OCI-LY3 (cell line): ENCODE results near the gene RANBP3.

Experiments
- H2AFZ ChIP-seq: fragments of 200-600, 300-600 bp; shearing (Covaris generic); 2 replicates; pipeline ENCODE4 v1.6.0; 2014; ENCODE audit warnings: antibody characterized with exemption, low read depth, low read length
- H3K27ac ChIP-seq: fragments of 200-600, 300-600 bp; sonication (generic); 2 replicates; pipeline ENCODE4 v1.5.1; 2014; ENCODE audit warnings: mild to moderate bottlenecking, low read length, moderate library complexity, mixed read lengths
- H3K27me3 ChIP-seq: fragments of 200-600, 300-600 bp; sonication (generic); 2 replicates; pipeline ENCODE4 v1.6.1; 2014; ENCODE audit warnings: low read depth, low read length, mixed read lengths
- H3K36me3 ChIP-seq: fragments of 200-600, 300-600 bp; sonication (generic); replicated peaks from 2 replicates; pipeline ENCODE3; 2014; ENCODE audit warnings: low read depth, low read length, mixed read lengths
- H3K4me1 ChIP-seq: fragments of 300-600, 200-600 bp; sonication (generic); 2 replicates; pipeline ENCODE4 v1.6.1; 2014; ENCODE audit warnings: low read length, mixed read lengths
- H3K4me2 ChIP-seq: fragments of 200-600, 300-600 bp; sonication (generic); 2 replicates; pipeline ENCODE4 v1.6.1; 2014; ENCODE audit warnings: low read length, mixed read lengths
- H3K4me3 ChIP-seq: fragments of 300-600, 200-600 bp; sonication (generic); 2 replicates; pipeline ENCODE4 v1.5.1; 2014; ENCODE audit warnings: antibody characterized with exemption, mild to moderate bottlenecking, low read length, moderate library complexity
- H3K79me2 ChIP-seq: fragments of 300-600, 200-600 bp; shearing (Covaris generic); 2 replicates; pipeline ENCODE4 v1.6.1; 2014; ENCODE audit warnings: mild to moderate bottlenecking, low read length, mixed read lengths
- H3K9ac ChIP-seq: fragments of 300-600, 200-600 bp; shearing (Covaris generic); 2 replicates; pipeline ENCODE4 v1.6.0; 2014; ENCODE audit warnings: mild to moderate bottlenecking, low read length, moderate library complexity
- H3K9me3 ChIP-seq: fragments of 200-600, 300-600 bp; shearing (Covaris generic); 2 replicates; pipeline ENCODE4 v1.6.1; 2014; ENCODE audit warnings: low read length, mixed read lengths; ENCODE audit not compliant: insufficient read depth
- H4K20me1 ChIP-seq: fragments of 200-600, 300-600 bp; sonication (generic); 2 replicates; pipeline ENCODE4 v1.6.1; 2016; ENCODE audit warnings: low read length, mixed read lengths; ENCODE audit not compliant: insufficient read depth
- EZH2phosphoT487 ChIP-seq: fragments of 200-600 bp; shearing (Covaris generic); IDR thresholded peaks from 2 replicates; pipeline ENCODE4 v1.6.1; 2018; ENCODE audit warnings: antibody characterized with exemption, mixed run types, low read depth
- TF ChIP-seq, protein P1 (sequence below): fragments of 200-600, 300-600 bp; sonication (generic); IDR thresholded peaks from 2 replicates; pipeline ENCODE4 v1.5.1; 2014; ENCODE audit warnings: antibody characterized with exemption, low read length, low read depth

The RANBP3 gene

DNA sequence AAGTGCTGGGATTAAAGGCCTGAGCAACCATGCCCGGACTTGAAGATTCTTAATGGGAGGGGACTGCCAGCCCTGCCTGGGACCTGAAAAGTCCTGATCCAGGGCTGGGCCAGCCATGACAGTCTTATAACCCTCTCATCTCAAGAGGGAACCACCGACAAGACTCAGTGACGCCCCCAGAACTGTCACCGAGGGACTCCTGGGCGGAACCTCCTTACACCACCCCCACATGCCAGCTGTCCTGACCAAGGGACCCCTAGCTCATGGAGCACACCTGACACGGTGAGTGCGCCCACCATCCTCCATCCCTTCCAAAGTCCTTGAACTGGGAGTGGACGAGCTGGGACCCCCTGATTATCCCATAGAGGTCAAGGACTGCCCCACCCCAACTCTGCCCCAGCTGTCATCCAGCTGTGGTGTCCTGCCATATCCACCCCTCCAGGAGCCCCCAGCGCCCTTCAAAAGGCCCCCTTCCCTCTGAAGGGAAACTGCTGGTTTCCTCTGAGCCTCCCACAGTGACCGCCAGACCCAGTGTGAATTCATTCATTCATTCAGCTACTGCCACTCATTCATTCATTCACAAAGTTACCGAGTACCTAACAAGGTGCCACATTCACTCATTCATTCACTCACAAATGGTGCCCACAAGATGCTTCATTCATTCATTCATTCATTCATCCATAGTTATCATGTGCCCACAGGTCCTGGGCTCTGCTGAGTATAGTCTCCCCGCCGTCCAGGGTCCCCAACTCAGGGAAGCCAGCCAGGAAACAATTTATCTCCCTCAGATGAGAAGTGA lies 78.0 kb downstream of the RANBP3 start:
- Histone ChIP-seq H3K4me3 (no peak overlapping the region), H3K9ac (no peak overlapping the region), H3K4me1 (peaks cover 6% of the 10 kb centered on the region), H4K20me1 (peaks cover 15% of the 10 kb centered on the region), H3K27ac (no peak overlapping the region), H2AFZ (no peak overlapping the region), H3K36me3 (peaks cover 15% of the 10 kb centered on the region), H3K27me3 (no peaks in the 10 kb centered on the region), H3K9me3 (no peaks in the 10 kb centered on the region), H3K4me2 (no peak overlapping the region), H3K79me2 (peaks cover 55% of the 10 kb centered on the region)
- TF ChIP-seq, protein P1, sequence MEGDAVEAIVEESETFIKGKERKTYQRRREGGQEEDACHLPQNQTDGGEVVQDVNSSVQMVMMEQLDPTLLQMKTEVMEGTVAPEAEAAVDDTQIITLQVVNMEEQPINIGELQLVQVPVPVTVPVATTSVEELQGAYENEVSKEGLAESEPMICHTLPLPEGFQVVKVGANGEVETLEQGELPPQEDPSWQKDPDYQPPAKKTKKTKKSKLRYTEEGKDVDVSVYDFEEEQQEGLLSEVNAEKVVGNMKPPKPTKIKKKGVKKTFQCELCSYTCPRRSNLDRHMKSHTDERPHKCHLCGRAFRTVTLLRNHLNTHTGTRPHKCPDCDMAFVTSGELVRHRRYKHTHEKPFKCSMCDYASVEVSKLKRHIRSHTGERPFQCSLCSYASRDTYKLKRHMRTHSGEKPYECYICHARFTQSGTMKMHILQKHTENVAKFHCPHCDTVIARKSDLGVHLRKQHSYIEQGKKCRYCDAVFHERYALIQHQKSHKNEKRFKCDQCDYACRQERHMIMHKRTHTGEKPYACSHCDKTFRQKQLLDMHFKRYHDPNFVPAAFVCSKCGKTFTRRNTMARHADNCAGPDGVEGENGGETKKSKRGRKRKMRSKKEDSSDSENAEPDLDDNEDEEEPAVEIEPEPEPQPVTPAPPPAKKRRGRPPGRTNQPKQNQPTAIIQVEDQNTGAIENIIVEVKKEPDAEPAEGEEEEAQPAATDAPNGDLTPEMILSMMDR = no peak
- no peak for TF ChIP-seq EZH2phosphoT487

DNA sequence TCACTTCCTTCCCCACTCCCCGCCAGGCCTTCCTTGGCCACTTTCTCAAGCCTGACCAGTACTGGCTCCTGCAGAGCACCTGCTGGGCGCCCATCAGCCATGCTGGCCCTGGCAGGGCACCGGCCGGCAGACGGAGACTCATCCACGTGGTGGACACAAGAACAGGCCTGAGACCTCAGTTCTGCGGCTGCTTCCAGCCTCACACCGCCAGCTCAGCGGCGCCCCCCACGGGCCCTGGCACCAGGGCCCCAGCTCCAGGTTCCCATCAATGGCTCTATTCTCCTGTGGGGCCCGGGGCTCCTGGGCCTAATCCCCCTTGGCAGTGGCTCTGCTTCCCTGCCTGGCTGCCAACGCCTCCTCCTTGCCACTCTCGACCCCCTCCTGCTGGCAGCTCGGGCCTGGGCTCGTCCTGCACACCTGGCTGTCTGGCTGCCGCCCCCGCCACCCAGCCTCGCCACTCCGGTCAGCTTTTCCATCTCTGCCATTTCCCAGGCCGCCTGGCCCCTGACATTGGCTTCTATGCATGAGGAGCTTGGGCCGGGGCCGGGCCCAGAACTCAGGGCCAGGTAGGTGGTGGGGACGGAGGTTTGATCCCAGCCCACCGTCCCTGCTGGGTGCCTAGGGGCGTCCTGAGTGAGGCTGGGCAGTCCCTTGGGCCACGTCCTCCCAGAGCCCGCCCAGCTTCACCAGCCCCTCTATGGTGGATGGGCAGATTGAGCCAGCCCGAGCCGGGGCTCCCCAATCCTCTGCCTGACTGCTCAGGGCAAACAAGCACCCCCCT lies 80.6 kb downstream of the RANBP3 start:
- H3K4me1 ChIP-seq = peaks cover 2% of the 10 kb centered on the region
- no peaks in the 10 kb centered on the region for H3K27me3 ChIP-seq
- H3K9ac ChIP-seq = no peak overlapping the region
- no peak overlapping the region for H3K4me2 ChIP-seq
- H3K27ac ChIP-seq = no peak overlapping the region
- H2AFZ ChIP-seq = no peak overlapping the region
- peaks cover 15% of the 10 kb centered on the region for H4K20me1 ChIP-seq
- H3K36me3 ChIP-seq = peaks cover 20% of the 10 kb centered on the region
- H3K79me2 ChIP-seq = peaks cover 42% of the 10 kb centered on the region
- TF ChIP-seq, protein P1 = peak; percentile 26; the same call in 1 of the 2 replicates
- no peak for TF ChIP-seq EZH2phosphoT487
- H3K4me3 ChIP-seq = no peak overlapping the region
- no peaks in the 10 kb centered on the region for H3K9me3 ChIP-seq

DNA sequence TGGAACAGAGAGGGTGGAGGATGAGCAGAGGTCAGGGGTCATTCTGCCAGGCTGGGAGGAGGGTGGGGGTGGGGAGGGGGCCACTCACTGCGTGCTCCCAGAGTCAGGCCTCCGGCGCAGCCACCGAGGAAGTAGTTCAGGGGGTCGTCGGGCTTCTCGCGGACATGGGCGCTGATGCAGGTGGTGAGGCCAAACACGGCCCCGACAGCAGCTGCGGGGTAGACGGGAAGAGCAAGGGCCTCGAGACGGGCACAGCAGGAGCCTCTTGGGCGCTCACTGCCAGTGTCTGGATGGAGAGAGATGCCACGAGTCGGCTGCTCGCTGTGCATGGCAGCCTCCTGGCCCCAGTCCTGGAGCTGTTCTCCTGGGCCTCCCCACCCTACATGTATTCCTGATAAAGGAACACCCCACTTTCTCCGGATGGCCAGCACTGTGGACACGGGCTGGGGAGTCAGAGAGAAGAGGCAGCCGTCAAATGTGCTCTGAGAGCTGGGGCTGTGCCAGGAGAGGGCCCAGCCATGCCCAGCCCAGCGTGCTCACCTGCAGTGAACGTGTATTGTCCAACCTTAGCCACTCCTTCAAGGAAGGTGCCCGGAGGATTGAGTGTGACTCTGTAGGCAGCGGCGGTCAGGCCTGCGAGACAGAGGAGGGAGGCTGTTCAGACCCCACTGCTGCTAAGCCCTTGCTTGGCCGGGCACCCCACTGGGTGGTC lies 81.4 kb downstream of the RANBP3 start:
- Histone ChIP-seq H3K9ac (no peak overlapping the region), H3K4me1 (no peaks in the 10 kb centered on the region), H3K79me2 (peaks cover 36% of the 10 kb centered on the region), H3K4me2 (no peak overlapping the region), H3K9me3 (no peaks in the 10 kb centered on the region), H2AFZ (no peak overlapping the region), H3K36me3 (peaks cover 20% of the 10 kb centered on the region), H3K4me3 (no peak overlapping the region), H4K20me1 (peaks cover 15% of the 10 kb centered on the region), H3K27ac (no peak overlapping the region), H3K27me3 (no peaks in the 10 kb centered on the region)
- TF ChIP-seq EZH2phosphoT487 = no peak
- TF ChIP-seq, protein P1 = no peak

DNA sequence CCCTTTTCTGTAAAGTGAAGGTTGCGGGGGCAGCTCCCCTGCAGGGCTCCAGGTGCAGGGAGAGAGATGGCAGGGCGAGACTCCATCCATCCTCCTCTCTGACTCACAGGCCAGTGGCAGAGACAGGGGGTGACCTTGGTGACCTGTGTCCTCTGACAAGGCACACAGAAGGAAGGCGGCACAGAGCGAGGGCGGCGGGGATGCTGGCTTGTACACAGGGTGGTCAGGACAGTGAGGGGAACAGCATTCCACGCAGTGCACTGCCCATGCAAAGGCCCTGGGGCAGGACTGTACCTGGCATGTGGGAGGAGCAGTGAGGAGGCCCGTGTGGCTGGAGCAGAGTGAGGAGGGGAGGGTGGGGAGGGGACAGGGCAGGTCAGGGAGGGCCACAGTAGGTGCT lies 82.0 kb downstream of the RANBP3 start:
- peaks cover 20% of the 10 kb centered on the region for H3K36me3 ChIP-seq
- peaks cover 15% of the 10 kb centered on the region for H4K20me1 ChIP-seq
- peaks cover 30% of the 10 kb centered on the region for H3K79me2 ChIP-seq
- H3K9me3 ChIP-seq = no peaks in the 10 kb centered on the region
- no peaks in the 10 kb centered on the region for H3K4me1 ChIP-seq
- no peaks in the 10 kb centered on the region for H3K27me3 ChIP-seq
- no peak overlapping the region for H3K4me2 ChIP-seq
- no peak overlapping the region for H3K9ac ChIP-seq
- H3K4me3 ChIP-seq = no peak overlapping the region
- H2AFZ ChIP-seq = no peak overlapping the region
- TF ChIP-seq, protein P1 = no peak
- TF ChIP-seq EZH2phosphoT487 = no peak
- H3K27ac ChIP-seq = no peak overlapping the region
